SK-N-SH (cell line): ENCODE results near the gene HAUS8. TPM values are rescaled to one million over a fixed set of nuclear protein-coding genes. Genes with fewer than 3 reads are reported as not detected.

Experiments
- CTCF ChIA-PET: fragments of 300-600, 350-600 bp; formaldehyde crosslinking; extraction: SDS; loops from one replicate; lab custom pipeline; 2021; lab: Yijun Ruan, JAX
- POLR2A ChIA-PET: fragments of 350-600 bp; sonication (Branson Sonifier 250); formaldehyde crosslinking; extraction: SDS; loops from one replicate; lab custom pipeline; 2020; ENCODE audit warnings: antibody characterized with exemption, inconsistent platforms; lab: Yijun Ruan, JAX
- DNase-seq: peaks from one replicate; pipeline ENCODE4 v3.0.0; 2012
- H2AFZ ChIP-seq: fragments of 200-600 bp; sonication (generic); 2 replicates; pipeline ENCODE4 v1.8.1; 2016; ENCODE audit warnings: antibody characterized with exemption, mild to moderate bottlenecking, low read depth
- H3F3A ChIP-seq: fragments of 200-600 bp; sonication (generic); replicated peaks from 2 replicates; pipeline ENCODE3; 2016; ENCODE audit warnings: antibody characterized with exemption, mild to moderate bottlenecking; ENCODE audit not compliant: insufficient read depth
- H3K27ac ChIP-seq, 2 experiments: fragments of 200-500 bp in 1 of 2; fragments of 200-600 bp in 1 of 2; sonication (Bioruptor generic) in 1 of 2; sonication (generic), shearing (Covaris generic) in 1 of 2; 2 replicates each; pipeline versions ENCODE4 v1.5.1 to v1.6.1; 2014 to 2016; ENCODE audit warnings: low read depth in 2 of 2, inconsistent platforms in 1 of 2, low read length in 1 of 2, mild to moderate bottlenecking in 1 of 2, mixed read lengths in 1 of 2
- H3K27me3 ChIP-seq: fragments of 200-600 bp; sonication (generic), shearing (Covaris generic); 2 replicates; pipeline ENCODE4 v1.6.1; 2016; ENCODE audit warnings: mixed run types; ENCODE audit not compliant: insufficient read depth
- H3K36me3 ChIP-seq, 2 experiments: fragments of 200-500 bp in 1 of 2; fragments of 200-600 bp in 1 of 2; sonication (Bioruptor generic) in 1 of 2; sonication (generic) in 1 of 2; replicated peaks in 1 of 2; 2 replicates each; pipeline versions ENCODE3 to v1.5.1; 2014 to 2016; ENCODE audit warnings: low read length in 1 of 2, mild to moderate bottlenecking in 1 of 2; ENCODE audit not compliant: insufficient read depth in 2 of 2, control insufficient read depth in 1 of 2
- H3K4me1 ChIP-seq, 2 experiments: fragments of 200-500 bp in 1 of 2; fragments of 200-600 bp in 1 of 2; sonication (Bioruptor generic) in 1 of 2; sonication (generic), shearing (Covaris generic) in 1 of 2; 2 replicates each; pipeline versions ENCODE4 v1.5.1 to v1.6.1; 2014 to 2016; ENCODE audit warnings: low read depth in 1 of 2, low read length in 1 of 2, mixed run types in 1 of 2; ENCODE audit not compliant: insufficient read depth in 2 of 2, control insufficient read depth in 1 of 2
- H3K4me2 ChIP-seq: fragments of 200-600 bp; sonication (generic), shearing (Covaris generic); 2 replicates; pipeline ENCODE4 v1.6.1; 2017; ENCODE audit warnings: mixed run types
- H3K4me3 ChIP-seq, 2 experiments: fragments of 200-500 bp in 1 of 2; fragments of 200-600 bp in 1 of 2; sonication (Bioruptor generic) in 1 of 2; sonication (generic), shearing (Covaris generic) in 1 of 2; 2 replicates each; pipeline versions ENCODE4 v1.5.1 to v1.8.1; 2014 to 2016; ENCODE audit warnings: low read depth in 2 of 2, inconsistent platforms in 1 of 2, low read length in 1 of 2, mild to moderate bottlenecking in 1 of 2, mixed read lengths in 1 of 2, moderate library complexity in 1 of 2
- H3K79me2 ChIP-seq: fragments of 200-600 bp; sonication (generic); 2 replicates; pipeline ENCODE4 v1.8.1; 2017; ENCODE audit warnings: mild to moderate bottlenecking; ENCODE audit not compliant: insufficient read depth
- H3K9ac ChIP-seq: fragments of 200-600 bp; sonication (generic); 2 replicates; pipeline ENCODE4 v1.6.1; 2017; ENCODE audit warnings: mixed run types
- H3K9me2 ChIP-seq: fragments of 200-600 bp; sonication (generic); 2 replicates; pipeline ENCODE4 v1.6.1; 2017; ENCODE audit warnings: mixed run types
- H3K9me3 ChIP-seq: fragments of 200-600 bp; sonication (generic); 2 replicates; pipeline ENCODE4 v1.6.1; 2017; ENCODE audit warnings: mixed run types, mild to moderate bottlenecking, moderate library complexity
- H4K20me1 ChIP-seq: fragments of 200-600 bp; sonication (generic); 2 replicates; pipeline ENCODE4 v1.6.1; 2017; ENCODE audit warnings: mild to moderate bottlenecking, mixed run types; ENCODE audit not compliant: insufficient read depth
- CHD2 ChIP-seq: fragments of 150-350 bp; IDR thresholded peaks from 2 replicates; pipeline ENCODE4 v1.6.1; 2018; ENCODE audit warnings: low read length; ENCODE audit not compliant: partially characterized antibody
- EP300 ChIP-seq, 2 experiments: IDR thresholded peaks; 2 replicates each; pipeline versions ENCODE4 v1.4.0 to v1.6.1; 2012; ENCODE audit warnings: borderline replicate concordance in 1 of 2, low read depth in 1 of 2, low read length in 1 of 2
- EZH2phosphoT487 ChIP-seq: fragments of 200-600 bp; sonication (generic); IDR thresholded peaks from 2 replicates; pipeline ENCODE4 v1.6.1; 2017; ENCODE audit warnings: low read depth, mixed run types, mild to moderate bottlenecking, antibody characterized with exemption, moderate library complexity, borderline replicate concordance
- FOSL2 ChIP-seq: IDR thresholded peaks from 2 replicates; pipeline ENCODE4 v1.4.0; 2012; ENCODE audit warnings: low read depth, mild to moderate bottlenecking, moderate library complexity, borderline replicate concordance
- GABPA ChIP-seq: IDR thresholded peaks from 2 replicates; pipeline ENCODE4 v1.4.0; 2012; ENCODE audit warnings: low read depth, mild to moderate bottlenecking
- GATA2 ChIP-seq: sonication (generic); formaldehyde crosslinking; IDR thresholded peaks from 2 replicates; pipeline ENCODE4 v1.5.0; 2020; ENCODE audit warnings: mild to moderate bottlenecking, missing genetic modification reagents
- PBX3 ChIP-seq: IDR thresholded peaks from 2 replicates; pipeline ENCODE4; 2012
- REST ChIP-seq: IDR thresholded peaks from 2 replicates; pipeline ENCODE4 v1.6.1; 2012; ENCODE audit warnings: mild to moderate bottlenecking, low read depth, low read length, moderate library complexity
- RFX5 ChIP-seq: IDR thresholded peaks from 2 replicates; pipeline ENCODE4 v1.6.1; 2012; ENCODE audit warnings: mild to moderate bottlenecking, improper control_type of control experiment, low read length
- RXRA ChIP-seq: IDR thresholded peaks from 2 replicates; pipeline ENCODE4 v1.4.0; 2012; ENCODE audit warnings: low read depth, mild to moderate bottlenecking, borderline replicate concordance
- SMC3 ChIP-seq: IDR thresholded peaks from 2 replicates; pipeline ENCODE4 v1.6.1; 2012; ENCODE audit warnings: low read depth, low read length, improper control_type of control experiment
- YY1 ChIP-seq: IDR thresholded peaks from 2 replicates; pipeline ENCODE4 v1.4.0; 2012; ENCODE audit warnings: low read depth, mild to moderate bottlenecking
- WGBS: methylation state at CpG from one replicate; pipeline ENCODE4 v1.1.6; 2017; ENCODE audit warnings: low lambda C conversion rate; 5-methylcytosine and 5-hydroxymethylcytosine counted together
- polyA plus RNA-seq, 3 experiments: library from polyadenylated mRNA; depleted of rRNA; stranded (reverse); fragments of >200 nt; gene quantifications; 2 replicates each; pipeline ENCODE4 v1.2.3, GENCODE V29; 2012

Gene HAUS8
- polyA plus RNA-seq, 1 of the 3 experiments (the other 2 are of a cell fraction) = 9.6 TPM

GRCh38 chr19:17049711-17050280 lies 25.5 kb downstream of the HAUS8 start:
- Histone ChIP-seq H3K4me2 (no peak overlapping the region), H3K27ac (no peak overlapping the region), H2AFZ (no peak overlapping the region), H3K4me3 (no peak overlapping the region), H3K79me2 (no peaks in the 10 kb centered on the region), H3K27me3 (no peaks in the 10 kb centered on the region), H3K9ac (no peak overlapping the region), H3K9me3 (no peaks in the 10 kb centered on the region), H3K36me3 (peaks cover 2 to 9% of the 10 kb centered on the region in 2 experiments), H3K4me1 (no peaks in the 10 kb centered on the region), H3F3A (no peaks in the 10 kb centered on the region), H3K9me2 (no peaks in the 10 kb centered on the region), H4K20me1 (no peaks in the 10 kb centered on the region)
- ChIA-PET POLR2A (no interaction called here), CTCF (interaction anchor here (1.4 kb wide), 1 partner anchor 278 kb away, joined by 3 read pairs; no protein-coding TSS in a partner anchor)
- peak; percentile 21; the same call in 1 of the 2 replicates for TF ChIP-seq FOSL2
- TF ChIP-seq RFX5 = no peak
- no peak for DNase-seq
- WGBS = 88% methylated on average over 17 of the region's 18 CpGs

- Histone ChIP-seq H3K4me2 (no peak overlapping the region), H3K36me3 (peaks cover 2 to 8% of the 10 kb centered on the region in 2 experiments), H3K4me1 (no peaks in the 10 kb centered on the region), H4K20me1 (no peaks in the 10 kb centered on the region), H3K27me3 (no peaks in the 10 kb centered on the region), H3K27ac (no peak overlapping the region), H3K9me3 (no peaks in the 10 kb centered on the region), H3F3A (no peaks in the 10 kb centered on the region), H3K79me2 (no peaks in the 10 kb centered on the region), H2AFZ (no peak overlapping the region), H3K9me2 (no peaks in the 10 kb centered on the region), H3K9ac (no peak overlapping the region), H3K4me3 (no peak overlapping the region)
- TF ChIP-seq RFX5 = no peak
- no peak for TF ChIP-seq EP300 (IDR thresholded peaks at IDR 0.05; ENCODE audit: borderline replicate concordance in 1 of 2, low read depth in 1 of 2, low read length in 1 of 2)
- TF ChIP-seq GATA2 (CRISPR knock-in tag) = no peak
- no peak for TF ChIP-seq CHD2
- no peak for TF ChIP-seq RXRA
- TF ChIP-seq PBX3 = no peak
- ChIA-PET CTCF (interaction anchor here (0.6 to 1.4 kb wide), 2 partner anchors 75 to 277 kb away, joined by 3 read pairs; no protein-coding TSS in a partner anchor), POLR2A (no interaction called here)
- WGBS = 81% methylated on average over 8 of the region's 16 CpGs
- no peak for DNase-seq
Measured at GRCh38 chr19:17048885-17049453, 26.3 kb downstream of the HAUS8 start.

- H3K4me1 ChIP-seq = no peaks in the 10 kb centered on the region; a peak in 1 of 4 replicates
- no peaks in the 10 kb centered on the region for H4K20me1 ChIP-seq
- H3K27ac ChIP-seq = no peak overlapping the region
- TF ChIP-seq YY1 = no peak
- no peak for TF ChIP-seq GABPA
- TF ChIP-seq EZH2phosphoT487 = no peak
- TF ChIP-seq SMC3 = no peak
- TF ChIP-seq REST = no peak
- no peak overlapping the region for H3K4me3 ChIP-seq
- ChIA-PET POLR2A (no interaction called here), CTCF (no interaction called here)
- H3F3A ChIP-seq = no peaks in the 10 kb centered on the region
- no peak overlapping the region for H2AFZ ChIP-seq
- 76% methylated on average over 3 of the region's 5 CpGs for WGBS
- H3K9me3 ChIP-seq = no peaks in the 10 kb centered on the region
- no peak overlapping the region for H3K4me2 ChIP-seq
- H3K9ac ChIP-seq = no peak overlapping the region
- DNase-seq = no peak
- peaks cover 2 to 3% of the 10 kb centered on the region in 2 experiments for H3K36me3 ChIP-seq
- no peaks in the 10 kb centered on the region for H3K9me2 ChIP-seq
- no peaks in the 10 kb centered on the region; the same call in 1 of the 2 replicates for H3K27me3 ChIP-seq
- no peaks in the 10 kb centered on the region for H3K79me2 ChIP-seq
Measured at GRCh38 chr19:17045907-17046502, 29.2 kb downstream of the HAUS8 start.
